CD4-positive, alpha-beta T cell treated with Interferon alpha-2 for 1 hour (primary cell): ENCODE data around the gene TOGARAM2.
"Not testable (repeated sequence)": the region's sequence is repeated elsewhere in the genome, so short reads cannot be mapped to it uniquely, and the experiment has no call there.

Experiments used
- DNase-seq, 2 donors: peaks; one replicate each; pipeline ENCODE4 v3.0.0-alpha.2; 2020 to 2022

The TOGARAM2 gene

DNA sequence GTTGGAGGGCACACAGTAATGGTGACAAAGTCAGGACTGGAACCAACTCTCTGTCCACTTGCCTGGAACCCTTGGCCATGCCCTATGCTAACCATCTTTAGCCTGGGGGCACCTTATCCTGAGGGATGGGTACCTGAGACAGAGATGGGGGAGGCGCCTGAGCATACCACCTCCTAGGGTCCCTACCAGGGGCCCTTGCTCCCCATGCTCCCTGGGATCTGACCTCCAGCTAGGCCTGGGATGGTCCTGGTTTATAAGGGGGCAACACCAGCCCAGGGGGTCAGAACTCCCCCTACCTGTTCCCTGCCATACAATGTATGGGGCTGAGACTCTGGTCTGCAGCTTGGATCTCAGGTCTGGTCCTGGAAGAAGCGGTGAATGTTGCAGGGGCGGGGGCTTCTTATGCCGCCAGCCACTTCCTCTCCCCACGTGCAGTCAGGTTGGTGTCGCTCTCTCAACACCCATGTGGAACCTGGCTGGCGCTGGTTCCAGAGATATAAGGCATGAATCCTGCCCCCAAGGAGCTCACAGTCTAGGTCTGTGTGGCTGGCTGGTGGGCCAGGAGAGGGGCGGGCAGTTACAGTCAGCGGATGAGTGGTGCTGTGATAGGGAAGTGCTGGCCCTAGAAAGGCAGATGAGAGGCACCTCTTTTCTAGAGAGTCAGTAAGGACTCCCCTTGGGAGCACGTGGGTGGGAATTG lies 3.8 kb upstream of the TOGARAM2 start:
- DNase-seq = no peak

DNA sequence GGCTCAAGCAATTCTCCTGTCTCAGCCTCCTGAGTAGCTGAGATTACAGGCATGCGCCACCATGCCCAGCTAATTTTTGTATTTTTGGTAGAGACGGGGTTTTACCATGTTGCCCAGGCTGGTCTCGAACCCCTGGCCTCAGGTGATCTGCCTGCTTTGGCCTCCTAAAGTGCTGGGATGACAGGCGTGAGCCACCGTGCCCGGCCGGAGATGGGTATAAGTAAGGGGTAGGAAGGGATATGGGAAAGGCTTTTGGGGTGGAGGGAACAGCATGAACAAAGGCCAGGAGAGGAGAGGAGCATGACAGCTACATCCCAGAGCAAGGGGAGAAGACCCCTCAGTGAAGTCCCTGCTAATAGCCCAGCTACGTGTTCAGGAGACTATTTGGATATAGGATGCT lies 3.1 kb upstream of the TOGARAM2 start:
- not testable (repeated sequence) for DNase-seq

DNA sequence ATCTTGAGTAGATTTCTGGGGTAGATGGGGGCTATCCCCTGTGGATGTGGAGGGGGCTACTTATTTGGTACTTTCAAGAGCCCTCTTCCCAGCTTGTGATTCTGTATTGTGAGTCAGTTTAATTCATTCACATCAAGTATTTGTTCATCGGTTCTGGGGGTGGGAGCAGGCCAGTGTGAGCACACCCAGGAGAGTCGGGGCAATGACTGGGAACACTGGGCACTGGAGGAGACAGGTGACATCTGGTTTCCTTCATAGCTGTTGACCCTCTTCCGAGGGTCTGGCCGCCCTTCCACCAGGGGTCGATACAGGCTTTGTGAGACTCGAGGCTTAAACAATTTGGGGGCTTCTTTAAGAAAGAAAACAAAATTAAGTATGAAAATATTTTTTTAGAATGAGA lies 2.5 kb upstream of the TOGARAM2 start:
- DNase-seq = no peak

DNA sequence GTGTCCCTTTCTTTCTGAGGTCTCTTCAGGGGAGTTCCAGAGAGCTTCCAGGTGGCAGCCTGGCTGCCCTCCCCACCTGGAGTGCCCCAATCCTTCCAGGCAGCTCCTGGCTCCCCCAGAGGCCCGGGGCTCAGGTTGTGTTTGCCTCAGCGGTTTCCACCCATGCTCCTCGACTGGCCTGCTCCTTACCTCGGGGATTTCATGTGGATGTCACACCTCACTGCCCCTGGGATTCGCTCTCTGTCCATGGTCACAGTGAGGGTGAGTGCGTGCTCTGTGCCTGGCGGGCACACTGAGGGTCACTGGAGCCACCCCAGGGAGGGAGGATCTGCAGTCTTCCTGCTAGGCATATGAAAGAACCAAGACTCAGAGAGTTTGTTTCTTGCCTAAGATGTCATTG lies 2.1 kb upstream of the TOGARAM2 start:
- DNase-seq = no peak

GRCh38 chr2:28979576-28980366 lies 1.3 kb upstream of the TOGARAM2 start:
- DNase-seq = no peak

DNA sequence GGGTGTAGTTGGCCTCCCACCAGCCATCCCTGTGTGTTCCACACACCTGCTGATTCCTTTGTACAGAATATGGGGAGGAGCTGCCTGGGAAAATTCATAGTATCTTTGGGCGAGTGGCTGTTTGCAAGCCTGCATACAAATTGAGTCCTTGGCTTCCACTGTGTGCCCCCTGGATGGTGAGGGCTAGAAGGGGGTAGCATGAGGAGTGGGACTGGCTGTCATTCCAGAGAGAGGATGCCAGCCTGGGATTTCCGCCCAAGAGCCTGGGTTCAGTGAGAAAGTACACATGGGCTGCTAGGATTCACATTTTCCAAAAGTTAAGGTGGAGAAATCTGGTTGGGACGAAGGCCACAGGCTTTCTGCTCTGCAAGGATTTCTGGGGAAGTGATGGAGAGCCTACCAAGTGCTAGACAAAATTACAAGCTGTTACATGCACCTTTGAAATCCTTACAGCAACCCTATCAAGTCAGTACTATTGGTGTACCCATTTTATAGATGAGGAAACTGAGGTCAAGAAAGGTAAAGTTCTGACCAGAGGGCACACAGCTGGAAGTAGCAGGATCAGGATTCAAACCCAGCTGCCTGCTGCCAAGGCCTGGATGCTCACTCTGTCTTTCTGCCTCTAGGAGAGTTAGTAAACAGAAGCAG lies 606 bp upstream of the TOGARAM2 start:
- no peak for DNase-seq

DNA sequence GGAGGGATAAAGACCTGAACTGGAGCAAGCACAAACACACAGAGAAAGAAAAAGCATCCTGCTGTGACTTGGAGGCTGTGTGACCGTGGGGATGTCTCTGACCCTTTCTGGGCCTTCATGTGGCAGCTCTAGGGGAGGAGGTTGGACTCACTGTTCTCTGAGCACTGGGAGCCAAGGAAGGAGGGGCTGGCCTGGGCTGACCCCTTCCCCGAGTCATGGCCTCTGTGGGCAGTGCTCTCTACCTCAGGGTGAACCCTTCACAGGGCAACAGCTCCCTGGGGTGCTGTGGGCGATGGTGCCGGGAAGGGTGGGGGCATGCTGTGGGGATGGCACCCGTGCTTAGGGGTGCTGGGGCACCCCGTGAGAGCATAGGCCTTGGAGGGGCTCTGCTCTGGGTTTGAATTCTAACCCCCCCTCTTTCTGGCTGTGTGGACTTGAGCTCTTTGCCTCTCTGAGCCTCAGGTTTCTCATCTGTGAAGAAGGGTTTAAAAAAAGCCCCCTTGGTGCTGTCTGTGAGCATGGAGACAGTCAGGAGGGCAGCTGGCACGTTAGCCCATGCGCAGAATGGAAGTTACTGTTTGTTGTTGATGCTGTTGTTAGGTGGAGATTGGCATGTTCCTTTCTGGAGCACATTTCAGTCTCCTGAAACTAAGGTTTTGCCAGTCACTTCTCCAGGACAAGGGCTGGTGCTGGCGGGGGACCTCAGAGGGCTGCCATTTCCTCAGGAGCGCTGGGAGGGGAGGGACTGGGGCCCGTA lies 700 bp downstream of the TOGARAM2 start:
- DNase-seq = no peak

GRCh38 chr2:28982381-28982950 lies 1.4 kb downstream of the TOGARAM2 start:
- DNase-seq = no peak

DNA sequence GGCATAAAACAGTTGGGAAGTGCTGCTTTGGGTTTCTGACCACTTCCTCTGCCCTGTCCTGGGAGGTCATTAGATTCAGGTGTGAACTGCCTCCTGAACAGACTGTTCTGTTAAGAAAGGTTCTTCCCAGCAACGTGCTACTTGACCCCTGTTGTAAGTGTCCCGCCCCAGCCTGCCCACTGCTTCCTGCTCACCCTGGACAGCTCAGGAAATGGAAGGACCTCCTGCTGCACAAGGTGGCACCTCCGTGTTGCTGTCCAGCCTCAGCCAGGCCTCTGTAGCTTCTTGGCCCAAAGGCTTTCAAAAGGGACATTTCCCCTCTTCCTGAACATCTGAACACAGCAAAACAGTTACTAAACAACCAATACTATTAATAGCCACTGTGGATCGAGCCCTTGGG lies 5.3 kb downstream of the TOGARAM2 start:
- DNase-seq = no peak

- DNase-seq = no peak
Observed at GRCh38 chr2:28989973-28990372, 8.9 kb downstream of the TOGARAM2 start.

DNA sequence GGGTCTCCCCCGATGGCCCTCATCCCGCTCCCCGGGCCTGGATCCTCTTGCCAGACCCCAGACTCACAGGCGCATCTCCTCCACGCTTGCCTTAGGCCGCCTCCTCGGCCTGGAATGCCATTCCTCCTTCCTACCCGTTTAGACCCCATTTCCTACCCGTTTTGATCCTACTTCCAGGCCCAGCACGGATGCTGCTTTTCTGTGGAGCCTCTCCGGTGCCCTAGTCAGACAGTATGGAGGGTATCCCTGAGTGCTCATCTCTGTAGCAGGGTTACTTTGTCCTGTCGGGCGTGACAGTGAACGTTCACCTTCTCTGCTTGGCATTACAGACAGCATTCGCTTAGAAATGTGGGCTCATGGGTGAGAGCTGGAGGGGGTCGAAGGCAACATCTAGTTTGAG lies 9.3 kb downstream of the TOGARAM2 start:
- DNase-seq = no peak

DNA sequence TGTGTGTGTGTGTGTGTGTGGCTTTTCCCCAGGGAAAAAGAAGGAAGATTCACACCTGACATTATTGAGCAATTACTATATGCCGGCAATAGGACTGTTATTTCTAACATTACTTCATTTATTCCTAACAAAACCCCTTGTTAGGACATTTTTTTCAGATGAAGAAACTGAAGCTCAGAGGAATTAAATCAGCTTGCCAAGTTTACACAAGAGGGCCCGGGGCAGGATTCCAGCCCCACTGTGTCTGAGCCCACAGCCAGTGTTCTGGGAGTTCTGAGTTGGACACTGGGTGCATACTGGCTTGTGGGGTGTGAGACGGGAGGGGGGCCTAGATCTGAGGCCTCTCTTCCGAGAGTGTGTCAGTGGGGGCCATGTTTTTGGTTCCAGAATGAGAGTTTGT lies 9.9 kb downstream of the TOGARAM2 start:
- no peak for DNase-seq

GRCh38 chr2:28991460-28991859 lies 10.4 kb downstream of the TOGARAM2 start:
- DNase-seq = no peak

- DNase-seq = no peak
Observed at GRCh38 chr2:28993206-28993960, 12.3 kb downstream of the TOGARAM2 start.

DNA sequence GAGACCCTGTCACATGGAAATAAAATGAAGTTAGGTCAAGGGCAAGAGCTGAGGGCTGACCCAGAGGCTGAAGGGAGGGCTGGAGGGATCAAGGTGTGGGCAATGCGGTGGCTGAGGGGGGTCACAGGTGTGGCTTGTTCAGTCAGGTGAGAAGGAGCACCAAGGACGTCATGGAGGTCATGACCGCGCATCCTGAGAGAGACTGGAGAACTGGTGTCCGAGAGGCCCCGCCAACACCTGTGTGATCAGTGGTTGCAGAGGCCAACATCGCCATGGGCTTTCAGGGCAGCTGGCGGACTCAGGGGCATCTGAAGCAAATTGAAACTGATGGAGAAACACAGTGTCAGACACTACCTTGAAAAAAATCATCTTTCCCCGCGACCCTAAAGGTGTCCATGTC lies 13.0 kb downstream of the TOGARAM2 start:
- no peak for DNase-seq

DNA sequence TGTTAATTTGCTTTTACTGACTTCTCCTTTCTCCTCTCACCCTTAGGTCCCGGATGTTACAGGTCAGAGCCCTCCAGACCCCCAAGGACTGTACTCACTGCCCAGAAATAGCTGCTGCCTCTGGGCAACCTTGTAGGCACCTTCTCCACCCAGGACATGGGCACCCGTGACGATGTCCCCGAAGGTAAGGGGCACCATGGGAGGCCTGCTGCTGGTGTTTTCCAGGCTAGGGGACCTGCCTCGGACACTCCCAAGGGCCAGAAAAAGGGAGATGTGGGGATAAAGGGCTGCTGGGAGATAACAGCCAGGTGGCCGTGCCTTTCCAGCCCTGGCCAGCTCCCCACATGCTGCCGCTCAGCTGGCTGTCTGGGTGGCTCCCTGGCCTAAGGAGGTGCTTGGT lies 13.6 kb downstream of the TOGARAM2 start:
- DNase-seq = no peak

- no peak for DNase-seq
Observed at GRCh38 chr2:28995765-28996750, 15.0 kb downstream of the TOGARAM2 start.

GRCh38 chr2:28997237-28997846 lies 16.2 kb downstream of the TOGARAM2 start:
- DNase-seq = no peak

DNA sequence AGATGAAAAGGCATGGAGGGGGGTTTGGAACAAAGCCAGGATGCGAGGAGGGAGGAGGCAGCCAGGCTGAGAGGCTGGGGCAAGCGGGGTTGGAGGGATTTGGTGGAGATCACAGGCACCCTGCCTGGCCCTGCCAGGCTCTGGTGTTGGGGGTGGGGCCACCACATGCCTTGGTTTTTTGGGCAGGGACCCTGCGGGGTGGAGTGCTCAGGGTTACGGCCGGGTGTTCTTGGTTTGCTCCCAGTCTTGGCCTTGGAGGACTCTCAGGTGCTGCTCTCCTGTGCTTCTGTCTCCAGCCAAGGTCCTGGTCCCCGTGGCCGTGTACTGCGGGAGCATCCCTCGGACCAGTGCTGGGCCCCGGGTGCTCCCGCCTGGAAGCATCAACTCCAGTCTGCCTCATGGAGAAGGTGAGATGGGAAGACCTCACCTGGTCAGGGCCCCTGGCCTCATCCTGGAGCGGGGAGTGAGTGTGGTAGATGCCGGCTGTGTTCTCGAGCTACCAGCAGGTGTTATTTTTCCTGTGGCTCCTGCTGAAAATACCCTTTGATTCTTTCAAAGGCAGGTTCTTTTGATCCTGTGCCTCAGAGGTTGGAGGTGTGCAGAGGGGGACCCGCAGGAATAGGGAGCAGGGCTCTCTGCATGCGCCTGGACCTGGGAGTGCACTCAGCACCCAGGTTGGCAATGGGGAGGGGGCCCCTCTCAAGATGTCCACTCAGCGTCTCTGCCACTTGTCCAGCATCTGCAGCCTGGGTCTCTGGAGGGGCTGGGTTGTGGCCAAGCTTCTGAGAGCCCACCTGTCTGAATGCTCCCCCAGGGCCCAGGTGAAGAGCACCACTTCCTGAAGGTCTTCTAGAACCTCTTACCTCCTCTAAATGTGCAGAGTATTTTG lies 17.0 kb downstream of the TOGARAM2 start:
- DNase-seq = no peak
